Measurements from ENCODE around the gene CBX8. TPM values are rescaled to one million over a fixed set of nuclear protein-coding genes. Genes with fewer than 3 reads are reported as not detected.

CBX8 gene
- total and polyA plus RNA-seq, 2 of the 13 experiments (the other 11 are each of a cell fraction or from before 2014, with no cell fraction given) = 0.34 to 12.6 TPM

- peak; percentile 81 for TF ChIP-seq ZNF770 (CRISPR knock-in tag; IDR thresholded peaks at IDR 0.05)
- no peak for TF ChIP-seq LBX2 (CRISPR knock-in tag; IDR thresholded peaks at IDR 0.05; ENCODE audit: borderline replicate concordance)
- TF ChIP-seq ZNF468 (CRISPR knock-in tag; IDR thresholded peaks at IDR 0.05) = 0 out of 2 replicates have a peak, but pooled peaks have one; percentile 31
- TF ChIP-seq TCF7 (IDR thresholded peaks at IDR 0.05; ENCODE audit: low read depth) = no peak
- 0 out of 2 replicates have a peak, but pooled peaks have one; percentile 17 for TF ChIP-seq FOXA3 (CRISPR knock-in tag; IDR thresholded peaks at IDR 0.05)
- no peak for TF ChIP-seq TGIF2 (CRISPR knock-in tag; IDR thresholded peaks at IDR 0.05)
- no peak for TF ChIP-seq RNF219 (CRISPR knock-in tag; IDR thresholded peaks at IDR 0.05)
- no peak for TF ChIP-seq ZNF230 (CRISPR knock-in tag; IDR thresholded peaks at IDR 0.05)
- no peak for TF ChIP-seq ZNF816 (CRISPR knock-in tag; IDR thresholded peaks at IDR 0.05; ENCODE audit: borderline replicate concordance)
- no peak for TF ChIP-seq CAMTA2 (CRISPR knock-in tag; IDR thresholded peaks at IDR 0.05; ENCODE audit: borderline replicate concordance)
- TF ChIP-seq SMAD1 (CRISPR knock-in tag; IDR thresholded peaks at IDR 0.05; ENCODE audit: borderline replicate concordance, low read depth) = no peak
- TF ChIP-seq NFATC3 (CRISPR knock-in tag; IDR thresholded peaks at IDR 0.05) = no peak
- no peak for TF ChIP-seq ZNF768 (CRISPR knock-in tag; IDR thresholded peaks at IDR 0.05)
- no peak for TF ChIP-seq ZNF138 (CRISPR knock-in tag; IDR thresholded peaks at IDR 0.05; ENCODE audit: low read depth)
- TF ChIP-seq REST (IDR thresholded peaks at IDR 0.05; ENCODE audit: borderline replicate concordance in 1 of 2, low read depth in 1 of 2, low read length in 2 of 2) = no peak
- TF ChIP-seq AFF4 (CRISPR knock-in tag; IDR thresholded peaks at IDR 0.05) = no peak
These were observed 44.7 kb upstream of the CBX8 start (continued) for GRCh38 chr17:79841369-79842135.

Measured in HepG2 (cell line).